T-cell (primary cell): ENCODE results near the gene LDLRAD4. TPM values are rescaled to one million over a fixed set of nuclear protein-coding genes. Genes with fewer than 3 reads are reported as not detected.

Source experiments
- ATAC-seq, 4 experiments: fragments of 200-7000 bp in 3 of 4; fragments of 150-1000 bp in 1 of 4; cut with Tn5 transposase; replicated peaks in 1 of 4; 1 replicate in 3 of 4; 2 replicates in 1 of 4; pipeline ENCODE4 v1.10.0; 2021; ENCODE audit warnings: moderate library complexity in 3 of 4, mild to moderate bottlenecking in 2 of 4, moderate number of reproducible peaks in 1 of 4
- CTCF ChIA-PET, 2 donors: fragments of 300-600 bp; sonication (Branson Sonifier 250); formaldehyde crosslinking; loops; one replicate each; lab custom pipeline; 2022; ENCODE audit warnings: antibody characterized with exemption in 2 of 2; lab: Charles Lee
- POLR2A ChIA-PET, 2 donors: fragments of 300-600 bp; sonication (Branson Sonifier 250); formaldehyde crosslinking; loops; one replicate each; lab custom pipeline; 2022; ENCODE audit warnings: antibody characterized with exemption in 2 of 2; lab: Charles Lee
- DNase-seq, 35 experiments: peaks; one replicate each; pipeline versions ENCODE4 v3.0.0 to v3.0.0-alpha.2; 2013 to 2023
- H3K27ac ChIP-seq: one replicate; pipeline ENCODE4 v1.5.1; 2013; ENCODE audit warnings: low read length
- H3K27me3 ChIP-seq, 2 experiments: replicated peaks in 1 of 2; 1 replicate in 1 of 2; 2 replicates in 1 of 2; pipeline versions ENCODE4 v1.6.1 to v1.7.0; 2013; ENCODE audit warnings: low read length in 1 of 2, mixed read lengths in 1 of 2; ENCODE audit not compliant: control insufficient read depth in 2 of 2, insufficient read depth in 2 of 2; ENCODE audit errors: extremely low read depth in 1 of 2
- H3K36me3 ChIP-seq, 2 donors: 1 replicate in 1 of 2; 2 replicates in 1 of 2; pipeline versions ENCODE4 v1.6.1 to v1.7.0; 2013; ENCODE audit warnings: low read length in 1 of 2; ENCODE audit not compliant: control insufficient read depth in 2 of 2, insufficient read depth in 1 of 2; ENCODE audit errors: extremely low read depth in 1 of 2
- H3K4me1 ChIP-seq, 2 experiments: 1 replicate in 1 of 2; 2 replicates in 1 of 2; pipeline versions ENCODE4 v1.6.1 to v1.7.0; 2013; ENCODE audit warnings: low read length in 2 of 2, mixed read lengths in 1 of 2; ENCODE audit not compliant: insufficient read depth in 2 of 2, control insufficient read depth in 1 of 2; ENCODE audit errors: extremely low read depth in 1 of 2
- H3K4me3 ChIP-seq, 2 donors: 1 replicate in 1 of 2; 2 replicates in 1 of 2; pipeline versions ENCODE4 v1.5.1 to v1.7.0; 2013; ENCODE audit warnings: mild to moderate bottlenecking in 2 of 2, low read length in 1 of 2, moderate library complexity in 1 of 2; ENCODE audit not compliant: control insufficient read depth in 1 of 2; ENCODE audit errors: extremely low read depth in 1 of 2
- H3K9me3 ChIP-seq: 2 replicates; pipeline ENCODE4 v1.7.0; 2013
- H3K27ac Mint-ChIP-seq, 2 donors: one replicate each; pipeline ENCODE4 v1.8.0; 2020 to 2021; ENCODE audit warnings: mild to moderate bottlenecking in 2 of 2, mixed read lengths in 2 of 2
- H3K27me3 Mint-ChIP-seq, 2 donors: one replicate each; pipeline ENCODE4 v1.8.0; 2021 to 2022; ENCODE audit warnings: mixed read lengths in 2 of 2
- H3K36me3 Mint-ChIP-seq: one replicate; pipeline ENCODE4 v1.8.0; 2021; ENCODE audit warnings: mixed read lengths
- H3K4me1 Mint-ChIP-seq, 3 donors: one replicate each; pipeline ENCODE4 v1.8.0; 2020 to 2022; ENCODE audit warnings: mixed read lengths in 3 of 3, mild to moderate bottlenecking in 1 of 3
- H3K4me3 Mint-ChIP-seq, 3 donors: one replicate each; pipeline ENCODE4 v1.8.0; 2020 to 2022; ENCODE audit warnings: mild to moderate bottlenecking in 3 of 3, mixed read lengths in 3 of 3, moderate library complexity in 3 of 3
- H3K9me3 Mint-ChIP-seq, 3 donors: one replicate each; pipeline ENCODE4 v1.8.0; 2020 to 2022; ENCODE audit warnings: mixed read lengths in 3 of 3
- WGBS: methylation state at CpG from one replicate; pipeline ENCODE4 v1.1.5; 2013; ENCODE audit warnings: missing lambda C conversion rate; ENCODE audit not compliant: insufficient coverage; 5-methylcytosine and 5-hydroxymethylcytosine counted together
- total RNA-seq, 35 experiments: library from RNA in 6 of 35; stranded (reverse) in 6 of 35; fragments of 120-200 nt in 1 of 35; gene quantifications; one replicate each; pipeline versions ENCODE4 v1.2.1 to v1.2.4 and lab custom pipeline; 2013 to 2026

The LDLRAD4 gene
- total RNA-seq, 5 donors from 2014 or later (not counting 1 experiment from before 2014, with no cell fraction given), result 57.6 to 80.8 (median 72.4) TPM

DNA sequence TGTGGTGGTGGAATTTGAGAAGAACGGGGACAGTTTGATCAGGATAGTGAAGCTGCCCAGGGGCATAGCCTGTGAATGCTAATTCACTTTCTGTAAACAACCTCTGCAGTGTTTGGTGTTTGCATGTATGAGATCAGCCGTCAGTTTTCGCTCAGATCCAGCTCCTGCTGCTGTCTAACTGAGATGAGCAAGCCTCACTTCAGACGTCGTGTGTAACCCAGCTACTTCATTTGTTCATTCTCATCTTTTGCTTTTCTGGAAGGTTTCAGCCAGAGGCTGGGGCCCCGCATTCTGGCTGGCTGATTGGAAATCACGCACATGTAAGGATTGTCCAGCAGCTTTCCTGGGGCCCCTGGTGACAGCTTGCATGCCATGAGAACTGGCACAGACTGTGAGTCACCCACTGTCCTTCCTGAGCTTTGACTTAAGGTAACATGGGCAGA lies 48.9 kb downstream of the LDLRAD4 start:
- H3K4me3 ChIP-seq, result no peak overlapping the region
- DNase-seq (peak in 1 of 35 experiments; percentile 8), ATAC-seq (peak in 2 of 4 experiments; percentile 9 to 39)
- H3K27ac ChIP-seq, result no peak overlapping the region
- CTCF ChIA-PET, result interaction anchor here in 1 of 2 donors (0.7 kb wide), 1 partner anchor 85 kb away, joined by 3 read pairs; no protein-coding TSS in a partner anchor
- peaks cover 5% of the 10 kb centered on the region for H3K36me3 Mint-ChIP-seq
- peak overlapping the region; percentile 85 to 88 for H3K27ac Mint-ChIP-seq
- peak overlapping the region; percentile 53 to 72 (median 66) for H3K4me3 Mint-ChIP-seq
- H3K9me3 ChIP-seq, result no peaks in the 10 kb centered on the region
- peaks cover 0 to 2% of the 10 kb centered on the region in 2 donors for H3K36me3 ChIP-seq
- H3K4me1 Mint-ChIP-seq, result peaks cover 62 to 64% (median 63%) of the 10 kb centered on the region in 3 donors
- H3K4me1 ChIP-seq, result peaks cover 24 to 49% of the 10 kb centered on the region in 2 experiments
- WGBS, result 68% methylated on average over 6 of the region's 7 CpGs
- peaks cover 0 to 2% of the 10 kb centered on the region in 2 donors for H3K27me3 Mint-ChIP-seq
- POLR2A ChIA-PET, result interaction anchor here in 1 of 2 donors (0.7 kb wide), 1 partner anchor 9 kb away, joined by 3 read pairs; no protein-coding TSS in a partner anchor
- H3K9me3 Mint-ChIP-seq, result no peaks in the 10 kb centered on the region
- H3K27me3 ChIP-seq, result peaks cover 0 to 9% of the 10 kb centered on the region in 2 experiments

DNA sequence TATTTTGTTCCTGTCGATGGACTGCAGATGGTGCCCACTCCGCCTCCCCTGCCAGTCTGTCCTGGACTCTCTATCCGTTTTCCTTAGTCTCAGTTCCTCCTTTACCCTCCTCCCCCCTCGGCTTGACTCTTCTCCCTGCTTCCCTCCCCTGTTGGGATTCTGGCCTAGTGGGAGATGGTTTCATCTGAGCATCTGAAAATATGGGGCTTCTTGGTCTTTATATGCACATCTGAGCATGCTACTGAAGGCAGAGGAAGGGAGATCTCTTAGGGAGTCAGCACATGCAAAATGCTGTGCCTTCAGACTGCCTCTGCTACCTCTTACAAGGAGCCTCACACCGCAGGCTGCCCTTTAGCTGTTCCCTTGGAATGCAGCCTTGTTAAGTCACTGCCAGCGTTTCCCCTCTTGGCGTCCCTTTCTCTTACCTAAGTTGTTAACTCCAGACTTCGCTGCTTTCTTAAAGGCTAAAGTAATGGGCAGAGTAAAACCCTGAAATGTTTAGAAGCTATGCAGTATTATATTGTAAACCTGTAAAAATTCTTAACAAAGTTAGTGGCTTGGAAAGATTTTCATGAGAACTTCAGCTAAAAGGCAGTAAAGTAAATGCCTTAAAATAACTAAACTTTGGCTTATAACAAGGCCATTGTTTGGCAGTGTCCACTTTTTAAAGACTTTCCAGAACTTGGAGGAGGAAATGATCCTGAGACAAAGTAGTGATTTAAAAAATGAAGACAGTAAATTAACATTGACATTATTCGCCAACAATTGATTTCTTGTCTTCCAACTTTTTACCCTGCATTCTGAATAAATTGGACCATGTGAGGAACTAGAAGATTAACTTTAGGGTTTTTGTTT lies 49.8 kb downstream of the LDLRAD4 start:
- H3K9me3 ChIP-seq, result no peaks in the 10 kb centered on the region
- peak overlapping the region in 2 of 3 donors; percentile 14 to 72 for H3K4me3 Mint-ChIP-seq
- no peak overlapping the region for H3K4me3 ChIP-seq
- peak overlapping the region; percentile 85 to 88 for H3K27ac Mint-ChIP-seq
- no peak for ATAC-seq
- DNase-seq, result no peak
- peaks cover 5% of the 10 kb centered on the region for H3K36me3 Mint-ChIP-seq
- peaks cover 0 to 2% of the 10 kb centered on the region in 2 donors for H3K27me3 Mint-ChIP-seq
- peaks cover 0 to 2% of the 10 kb centered on the region in 2 donors for H3K36me3 ChIP-seq
- peaks cover 0 to 9% of the 10 kb centered on the region in 2 experiments for H3K27me3 ChIP-seq
- ChIA-PET POLR2A (no interaction called here), CTCF (no interaction called here)
- peaks cover 71 to 73% (median 72%) of the 10 kb centered on the region in 3 donors for H3K4me1 Mint-ChIP-seq
- WGBS, result no CpG with 5 or more reads among the region's 9 CpGs
- no peaks in the 10 kb centered on the region for H3K9me3 Mint-ChIP-seq
- H3K4me1 ChIP-seq, result peaks cover 33 to 59% of the 10 kb centered on the region in 2 experiments
- no peak overlapping the region for H3K27ac ChIP-seq

DNA sequence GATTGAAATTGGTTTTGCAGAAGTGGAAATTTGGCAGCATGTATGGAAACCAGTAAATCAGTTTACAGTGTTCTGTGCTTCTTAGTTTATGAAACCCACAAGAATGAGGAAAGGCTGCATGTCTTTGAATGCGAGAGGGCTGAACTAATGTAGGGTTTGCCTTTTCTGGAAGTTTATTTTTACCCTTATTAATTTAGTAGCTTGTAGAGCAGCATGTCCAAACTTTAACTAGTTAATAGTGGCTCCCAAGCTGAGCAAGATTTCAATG lies 50.4 kb downstream of the LDLRAD4 start:
- no peak overlapping the region for H3K27ac ChIP-seq
- Mint-ChIP-seq H3K9me3 (no peaks in the 10 kb centered on the region), H3K4me3 (peak overlapping the region in 1 of 3 donors; percentile 72), H3K27me3 (peaks cover 0 to 2% of the 10 kb centered on the region in 2 donors), H3K4me1 (peaks cover 77 to 79% (median 78%) of the 10 kb centered on the region in 3 donors), H3K27ac (peak overlapping the region in 1 of 2 donors; percentile 85), H3K36me3 (peaks cover 5% of the 10 kb centered on the region)
- no CpG with 5 or more reads among the region's 1 CpG for WGBS
- peaks cover 0 to 9% of the 10 kb centered on the region in 2 experiments for H3K27me3 ChIP-seq
- CTCF ChIA-PET, result no interaction called here
- no peak overlapping the region for H3K4me3 ChIP-seq
- H3K36me3 ChIP-seq, result peaks cover 0 to 2% of the 10 kb centered on the region in 2 donors
- POLR2A ChIA-PET, result no interaction called here
- ATAC-seq (no peak), DNase-seq (no peak)
- peaks cover 35 to 64% of the 10 kb centered on the region in 2 experiments for H3K4me1 ChIP-seq
- no peaks in the 10 kb centered on the region for H3K9me3 ChIP-seq

DNA sequence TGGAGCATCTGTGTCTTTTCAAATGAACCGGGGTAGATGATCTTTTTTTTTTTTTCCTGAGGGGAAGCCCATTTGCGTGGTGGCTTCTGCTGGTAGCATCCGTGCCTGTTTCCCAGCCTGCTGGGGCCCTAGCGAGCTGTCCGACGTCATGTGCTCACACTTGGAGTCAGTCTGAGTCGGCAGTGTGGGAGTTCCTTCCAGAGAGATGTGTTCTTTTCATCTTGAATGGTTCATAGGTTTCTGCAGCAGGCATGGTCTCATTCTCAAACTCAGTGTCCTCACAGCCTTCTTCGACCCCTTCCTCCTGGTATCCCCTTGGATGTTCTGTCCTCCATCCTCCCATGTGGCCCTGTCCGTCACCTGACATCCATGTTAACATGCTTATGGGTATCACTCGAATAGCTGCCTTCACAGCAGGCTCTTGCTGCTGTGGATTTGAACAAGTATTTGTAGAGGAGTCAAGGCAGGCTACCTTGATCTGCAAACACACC lies 51.0 kb downstream of the LDLRAD4 start:
- ATAC-seq (peak in 1 of 4 experiments; percentile 40), DNase-seq (peak in 1 of 35 experiments; percentile 24)
- CTCF ChIA-PET, result interaction anchor here in 1 of 2 donors (0.6 kb wide), 1 partner anchor 446 kb away, joined by 4 read pairs; no protein-coding TSS in a partner anchor
- Mint-ChIP-seq H3K9me3 (no peaks in the 10 kb centered on the region), H3K36me3 (peaks cover 5% of the 10 kb centered on the region), H3K27ac (peak overlapping the region in 1 of 2 donors; percentile 46), H3K4me1 (peaks cover 80 to 85% (median 84%) of the 10 kb centered on the region in 3 donors), H3K4me3 (peak overlapping the region in 1 of 3 donors; percentile 0), H3K27me3 (peaks cover 0 to 2% of the 10 kb centered on the region in 2 donors)
- Histone ChIP-seq H3K9me3 (no peaks in the 10 kb centered on the region), H3K27ac (no peak overlapping the region), H3K4me1 (peaks cover 37 to 70% of the 10 kb centered on the region in 2 experiments), H3K4me3 (no peak overlapping the region), H3K27me3 (peaks cover 0 to 9% of the 10 kb centered on the region in 2 experiments), H3K36me3 (peaks cover 0 to 2% of the 10 kb centered on the region in 2 donors)
- POLR2A ChIA-PET, result interaction anchor here in 1 of 2 donors (0.6 kb wide), 1 partner anchor 114 kb away, joined by 3 read pairs; no protein-coding TSS in a partner anchor
- 58% methylated on average over 7 of the region's 10 CpGs for WGBS

DNA sequence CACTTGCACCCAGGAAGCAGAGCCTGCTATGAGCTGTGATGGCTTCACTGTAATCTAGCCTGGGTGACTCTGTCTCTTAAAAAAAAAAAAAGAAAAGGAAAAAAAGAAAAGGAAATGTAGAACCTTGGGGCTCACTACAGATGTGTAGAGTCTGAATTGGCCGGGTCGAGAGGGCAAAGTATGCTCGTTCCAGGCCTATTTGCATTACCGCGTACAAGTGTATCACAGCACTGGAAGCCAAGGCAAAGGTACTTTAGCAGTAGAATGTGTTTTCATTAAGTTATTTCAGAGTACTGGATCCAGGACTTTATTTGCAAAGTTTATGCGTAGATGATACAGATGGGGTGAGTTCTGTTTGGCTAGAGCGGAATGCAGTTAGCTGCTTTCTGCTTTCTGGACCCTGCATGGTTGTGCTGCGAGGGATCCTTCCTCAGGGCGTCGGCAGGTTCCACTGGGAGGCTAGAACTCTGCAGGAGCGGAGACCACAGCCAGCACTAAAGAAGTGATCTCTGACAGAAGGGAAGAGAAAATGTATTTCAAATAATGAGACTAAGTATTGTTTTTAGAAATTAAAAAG lies 51.8 kb downstream of the LDLRAD4 start:
- ATAC-seq (no peak), DNase-seq (peak in 1 of 35 experiments; percentile 17)
- Mint-ChIP-seq H3K36me3 (peaks cover 5% of the 10 kb centered on the region), H3K9me3 (no peaks in the 10 kb centered on the region), H3K27ac (no peak overlapping the region), H3K4me1 (peaks cover 79 to 85% (median 84%) of the 10 kb centered on the region in 3 donors), H3K27me3 (no peaks in the 10 kb centered on the region), H3K4me3 (peak overlapping the region in 1 of 3 donors; percentile 0)
- ChIA-PET CTCF (interaction anchor here in 1 of 2 donors (0.9 kb wide), 1 partner anchor 54 kb away, joined by 3 read pairs; no protein-coding TSS in a partner anchor), POLR2A (interaction anchor here in 1 of 2 donors (0.5 kb wide), 1 partner anchor 28 kb away, joined by 13 read pairs; no protein-coding TSS in a partner anchor)
- WGBS, result 97% methylated on average over 11 of the region's 11 CpGs
- H3K4me1 ChIP-seq, result peaks cover 37 to 65% of the 10 kb centered on the region in 2 experiments
- peaks cover 0 to 2% of the 10 kb centered on the region in 2 donors for H3K36me3 ChIP-seq
- no peaks in the 10 kb centered on the region for H3K9me3 ChIP-seq
- no peak overlapping the region for H3K4me3 ChIP-seq
- H3K27me3 ChIP-seq, result peaks cover 0 to 4% of the 10 kb centered on the region in 2 experiments
- no peak overlapping the region for H3K27ac ChIP-seq
